ENCODE data around the gene SEC61A2. TPM values are rescaled to one million over a fixed set of nuclear protein-coding genes. Genes with fewer than 3 reads are reported as not detected.
A peak's percentile ranks its signal among the peaks of the same experiment; 100 is the strongest.
"Not testable (repeated sequence)": the region's sequence is repeated elsewhere in the genome, so short reads cannot be mapped to it uniquely, and the experiment has no call there.

The SEC61A2 gene
- total RNA-seq = 1 to 10 TPM; 4.6 TPM

GRCh38 chr10:12129222-12130111 is at the start of gene SEC61A2:
Gene SEC61A2 (plus strand): TSS chr10:12129677. CDS start chr10:12129788, 111 bp downstream.
- Histone ChIP-seq H3K36me3 (no peaks in the 10 kb centered on the region), H3K4me3 (peak within 1 kb of the TSS; percentile 98), H3K9me3 (no peaks in the 10 kb centered on the region), H3K4me1 (no peaks in the 10 kb centered on the region), H3K27me3 (no peaks in the 10 kb centered on the region), H3K9ac (ENCODE audit: low read depth in 2 of 2, low read length in 2 of 2) (peak within 1 kb of the TSS; percentile 76 to 97), H3K27ac (peak within 1 kb of the TSS; percentile 95)
- TF ChIP-seq, protein P1, sequence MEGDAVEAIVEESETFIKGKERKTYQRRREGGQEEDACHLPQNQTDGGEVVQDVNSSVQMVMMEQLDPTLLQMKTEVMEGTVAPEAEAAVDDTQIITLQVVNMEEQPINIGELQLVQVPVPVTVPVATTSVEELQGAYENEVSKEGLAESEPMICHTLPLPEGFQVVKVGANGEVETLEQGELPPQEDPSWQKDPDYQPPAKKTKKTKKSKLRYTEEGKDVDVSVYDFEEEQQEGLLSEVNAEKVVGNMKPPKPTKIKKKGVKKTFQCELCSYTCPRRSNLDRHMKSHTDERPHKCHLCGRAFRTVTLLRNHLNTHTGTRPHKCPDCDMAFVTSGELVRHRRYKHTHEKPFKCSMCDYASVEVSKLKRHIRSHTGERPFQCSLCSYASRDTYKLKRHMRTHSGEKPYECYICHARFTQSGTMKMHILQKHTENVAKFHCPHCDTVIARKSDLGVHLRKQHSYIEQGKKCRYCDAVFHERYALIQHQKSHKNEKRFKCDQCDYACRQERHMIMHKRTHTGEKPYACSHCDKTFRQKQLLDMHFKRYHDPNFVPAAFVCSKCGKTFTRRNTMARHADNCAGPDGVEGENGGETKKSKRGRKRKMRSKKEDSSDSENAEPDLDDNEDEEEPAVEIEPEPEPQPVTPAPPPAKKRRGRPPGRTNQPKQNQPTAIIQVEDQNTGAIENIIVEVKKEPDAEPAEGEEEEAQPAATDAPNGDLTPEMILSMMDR (IDR thresholded peaks at IDR 0.05) = no peak
- peak; percentile 97 for DNase-seq
- intact Hi-C loops (cut with DNase I) = no loop called here

DNA sequence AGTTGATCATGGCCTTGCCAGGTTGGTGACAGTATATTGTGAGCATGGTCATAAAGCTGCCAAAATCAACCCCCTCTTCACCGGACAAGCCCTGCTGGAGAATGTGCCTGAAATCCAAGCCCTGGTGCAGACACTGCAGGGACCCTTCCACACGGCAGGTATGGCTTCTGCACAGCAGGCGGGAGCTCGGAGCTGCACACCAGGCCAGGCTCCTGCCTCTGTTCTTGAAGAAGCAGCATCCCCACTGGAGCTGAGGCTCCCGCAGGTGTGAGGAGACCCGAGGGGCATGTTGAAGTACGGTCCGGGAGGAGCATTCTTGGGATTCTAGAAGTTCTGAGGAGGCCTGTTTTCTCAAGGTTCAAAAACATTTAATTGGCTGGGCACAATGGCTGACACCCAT is 48.0 kb upstream of the SEC61A2 start:
- no peak for DNase-seq
- Histone ChIP-seq H3K4me3 (no peak overlapping the region), H3K9ac (ENCODE audit: low read depth in 2 of 2, low read length in 2 of 2) (no peak overlapping the region), H3K27me3 (no peaks in the 10 kb centered on the region), H3K9me3 (no peaks in the 10 kb centered on the region), H3K36me3 (no peaks in the 10 kb centered on the region), H3K27ac (no peak overlapping the region), H3K4me1 (no peaks in the 10 kb centered on the region)
- intact Hi-C loops (cut with DNase I) = no loop called here
- TF ChIP-seq, protein P1 (IDR thresholded peaks at IDR 0.05) = no peak

DNA sequence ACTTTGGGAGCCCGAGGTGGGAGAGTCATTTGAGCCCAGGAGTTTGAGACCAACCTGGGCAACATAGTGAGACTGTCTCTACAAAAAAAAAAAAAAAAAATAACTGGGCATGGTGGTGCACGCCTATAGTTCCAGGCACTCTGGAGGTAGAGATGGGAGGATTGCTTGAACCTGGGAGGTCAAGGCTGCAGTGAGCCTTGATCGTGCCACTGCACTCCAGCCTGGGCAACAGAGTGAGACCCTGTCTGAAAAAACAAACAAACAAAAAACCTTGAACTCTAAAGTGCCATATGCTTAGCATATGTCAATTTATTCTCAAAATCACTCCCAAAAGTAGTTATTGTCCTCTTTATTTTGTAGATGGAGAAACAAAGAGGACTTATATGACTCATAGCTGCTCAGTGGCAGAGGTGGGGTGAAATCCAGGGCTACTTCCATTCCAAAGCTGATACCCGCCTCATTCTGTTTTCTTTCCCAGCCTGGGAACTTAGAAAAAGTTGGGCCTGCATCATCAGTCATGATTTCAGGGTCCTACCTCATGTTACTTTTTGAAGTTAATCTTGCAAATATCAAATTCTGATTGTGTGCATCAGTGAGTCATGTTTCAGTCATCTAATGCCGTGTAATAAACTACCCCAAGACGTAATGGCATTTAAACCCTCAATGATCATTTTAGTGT is 47.5 kb upstream of the SEC61A2 start:
- Histone ChIP-seq H3K4me1 (no peaks in the 10 kb centered on the region), H3K4me3 (no peak overlapping the region), H3K9me3 (no peaks in the 10 kb centered on the region), H3K27me3 (no peaks in the 10 kb centered on the region), H3K9ac (ENCODE audit: low read depth in 2 of 2, low read length in 2 of 2) (no peak overlapping the region), H3K36me3 (no peaks in the 10 kb centered on the region), H3K27ac (no peak overlapping the region)
- TF ChIP-seq, protein P1 (IDR thresholded peaks at IDR 0.05) = no peak
- intact Hi-C loops (cut with DNase I) = no loop called here
- no peak for DNase-seq

GRCh38 chr10:12088919-12089318 is 40.6 kb upstream of the SEC61A2 start:
- TF ChIP-seq, protein P1 (IDR thresholded peaks at IDR 0.05) = no peak
- intact Hi-C loops (cut with DNase I) = no loop called here
- H3K9me3 ChIP-seq = no peaks in the 10 kb centered on the region

GRCh38 chr10:12091421-12091820 is 38.1 kb upstream of the SEC61A2 start:
- intact Hi-C loops (cut with DNase I) = no loop called here
- Histone ChIP-seq H3K9me3 (no peaks in the 10 kb centered on the region), H3K36me3 (peaks cover 9% of the 10 kb centered on the region), H3K27me3 (no peaks in the 10 kb centered on the region), H3K4me3 (no peak overlapping the region), H3K9ac (ENCODE audit: low read depth in 2 of 2, low read length in 2 of 2) (no peak overlapping the region), H3K27ac (no peak overlapping the region), H3K4me1 (no peaks in the 10 kb centered on the region)
- no peak for DNase-seq
- TF ChIP-seq, protein P1 (IDR thresholded peaks at IDR 0.05) = no peak

More at GRCh38 chr10:12088919-12089318, 40.6 kb upstream of the SEC61A2 start:
- Histone ChIP-seq H3K36me3 (peaks cover 9% of the 10 kb centered on the region), H3K9ac (ENCODE audit: low read depth in 2 of 2, low read length in 2 of 2) (no peak overlapping the region), H3K27ac (no peak overlapping the region), H3K4me1 (no peaks in the 10 kb centered on the region), H3K27me3 (no peaks in the 10 kb centered on the region), H3K4me3 (no peak overlapping the region)
- DNase-seq = no peak

GRCh38 chr10:12097361-12097760 is 32.1 kb upstream of the SEC61A2 start:
- H3K4me1 ChIP-seq; H3K9ac ChIP-seq (ENCODE audit: low read depth in 2 of 2, low read length in 2 of 2); H3K36me3 ChIP-seq; H3K9me3 ChIP-seq; H3K4me3 ChIP-seq; DNase-seq; H3K27me3 ChIP-seq; intact Hi-C loops (cut with DNase I): not testable (repeated sequence)
- peak overlapping the region; percentile 12 for H3K27ac ChIP-seq

Measured in colonic mucosa (tissue), 4 donors.